PC-9 (cell line): ENCODE measurements around the gene RPAP3.

Experiments used
- CTCF ChIP-seq: fragments of 200-600 bp; sonication (generic); conservative IDR thresholded peaks from 2 replicates; pipeline ENCODE4 v1.6.1; 2017; ENCODE audit warnings: mixed run types, antibody characterized with exemption, mild to moderate bottlenecking, moderate library complexity
- EZH2 ChIP-seq: fragments of 200-600 bp; sonication (generic); IDR thresholded peaks from 2 replicates; pipeline ENCODE4 v1.8.0; 2017; ENCODE audit warnings: antibody characterized with exemption, low read depth

- TF ChIP-seq CTCF = no peak
- TF ChIP-seq EZH2 = no peak
Measured at GRCh38 chr12:47748507-47748828, 42.6 kb upstream of the RPAP3 start.
